HEK293 (cell line): Measurements from ENCODE around the gene LGALS1.

ENCODE experiments used
- BCL11A ChIP-seq: fragments of 450-650 bp; formaldehyde crosslinking; IDR thresholded peaks from 2 replicates; pipeline ENCODE4 v1.5.1; 2016; ENCODE audit warnings: low read depth, missing biosample characterization, missing genetic modification characterization
- FEZF1 ChIP-seq: fragments of 450-650 bp; formaldehyde crosslinking; IDR thresholded peaks from 2 replicates; pipeline ENCODE4 v1.5.1; 2016; ENCODE audit warnings: missing biosample characterization, missing genetic modification characterization
- HOXA7 ChIP-seq: sonication (generic); formaldehyde crosslinking; IDR thresholded peaks from 2 replicates; pipeline ENCODE4 v1.8.1; 2022; ENCODE audit warnings: missing genetic modification reagents, borderline replicate concordance
- SALL2 ChIP-seq: fragments of 450-650 bp; formaldehyde crosslinking; IDR thresholded peaks from 2 replicates; pipeline ENCODE4 v1.5.0; 2017; ENCODE audit warnings: missing biosample characterization, mild to moderate bottlenecking, missing genetic modification characterization, borderline replicate concordance
- SETDB1 ChIP-seq: IDR thresholded peaks from one replicate; pipeline ENCODE4 v1.6.1; 2017; ENCODE audit warnings: mild to moderate bottlenecking, low read length, moderate library complexity, mixed read lengths; ENCODE audit not compliant: insufficient read length
- ZBTB10 ChIP-seq: fragments of 450-650 bp; formaldehyde crosslinking; IDR thresholded peaks from 2 replicates; pipeline ENCODE4 v1.5.1; 2016; ENCODE audit warnings: missing biosample characterization, missing genetic modification characterization
- ZBTB26 ChIP-seq: fragments of 450-650 bp; formaldehyde crosslinking; optimal IDR thresholded peaks from 2 replicates; pipeline ENCODE3; 2016; ENCODE audit warnings: missing biosample characterization, mild to moderate bottlenecking, missing genetic modification characterization
- ZBTB7A ChIP-seq: fragments of 450-650 bp; formaldehyde crosslinking; IDR thresholded peaks from 2 replicates; pipeline ENCODE4 v1.5.1; 2016; ENCODE audit warnings: low read depth, missing biosample characterization, missing genetic modification characterization
- ZFP69B ChIP-seq: fragments of 450-650 bp; formaldehyde crosslinking; IDR thresholded peaks from 2 replicates; pipeline ENCODE4 v1.5.1; 2016; ENCODE audit warnings: missing biosample characterization, missing genetic modification characterization
- ZNF248 ChIP-seq: fragments of 450-650 bp; formaldehyde crosslinking; IDR thresholded peaks from 2 replicates; pipeline ENCODE4 v1.5.1; 2017; ENCODE audit warnings: missing biosample characterization, missing genetic modification characterization
- ZNF302 ChIP-seq: fragments of 450-650 bp; formaldehyde crosslinking; IDR thresholded peaks from 2 replicates; pipeline ENCODE4 v1.5.1; 2016; ENCODE audit warnings: missing biosample characterization, missing genetic modification characterization, low read depth
- ZNF488 ChIP-seq: fragments of 450-650 bp; formaldehyde crosslinking; IDR thresholded peaks from 2 replicates; pipeline ENCODE4 v1.5.1; 2016; ENCODE audit warnings: missing biosample characterization, missing genetic modification characterization
- ZNF501 ChIP-seq: fragments of 450-650 bp; formaldehyde crosslinking; IDR thresholded peaks from 2 replicates; pipeline ENCODE4 v1.5.1; 2016; ENCODE audit warnings: missing biosample characterization, missing genetic modification characterization
- ZNF548 ChIP-seq: fragments of 450-650 bp; formaldehyde crosslinking; IDR thresholded peaks from 2 replicates; pipeline ENCODE4 v1.5.1; 2016; ENCODE audit warnings: missing biosample characterization, missing genetic modification characterization
- ZNF600 ChIP-seq: fragments of 450-650 bp; formaldehyde crosslinking; IDR thresholded peaks from 2 replicates; pipeline ENCODE4 v1.5.1; 2016; ENCODE audit warnings: missing biosample characterization, missing genetic modification characterization
- ZNF610 ChIP-seq: fragments of 450-650 bp; formaldehyde crosslinking; IDR thresholded peaks from 2 replicates; pipeline ENCODE4 v1.5.1; 2016; ENCODE audit warnings: missing biosample characterization, missing genetic modification characterization, borderline replicate concordance
- ZNF677 ChIP-seq: fragments of 450-650 bp; IDR thresholded peaks from 2 replicates; pipeline ENCODE4 v1.5.0; 2018; ENCODE audit warnings: missing biosample characterization, mild to moderate bottlenecking, missing genetic modification characterization, moderate library complexity
- ZNF707 ChIP-seq: fragments of 450-650 bp; formaldehyde crosslinking; IDR thresholded peaks from 2 replicates; pipeline ENCODE4 v1.5.1; 2016; ENCODE audit warnings: missing biosample characterization, missing genetic modification characterization
- ZNF768 ChIP-seq: fragments of 450-650 bp; formaldehyde crosslinking; IDR thresholded peaks from 2 replicates; pipeline ENCODE4 v1.5.1; 2018; ENCODE audit warnings: missing biosample characterization, mild to moderate bottlenecking, missing genetic modification characterization
- ZNF791 ChIP-seq: fragments of 450-650 bp; formaldehyde crosslinking; IDR thresholded peaks from 2 replicates; pipeline ENCODE4 v1.5.1; 2016; ENCODE audit warnings: missing biosample characterization, missing genetic modification characterization
- ZNF792 ChIP-seq: fragments of 450-650 bp; formaldehyde crosslinking; IDR thresholded peaks from 2 replicates; pipeline ENCODE4 v1.5.1; 2016; ENCODE audit warnings: missing biosample characterization, missing genetic modification characterization
- ZNF837 ChIP-seq: fragments of 450-650 bp; formaldehyde crosslinking; IDR thresholded peaks from 2 replicates; pipeline ENCODE4 v1.5.1; 2016; ENCODE audit warnings: missing biosample characterization, missing genetic modification characterization
- ZNF843 ChIP-seq: fragments of 450-650 bp; formaldehyde crosslinking; IDR thresholded peaks from 2 replicates; pipeline ENCODE4 v1.5.1; 2016; ENCODE audit warnings: missing biosample characterization, missing genetic modification characterization
- ZSCAN16 ChIP-seq: fragments of 450-650 bp; formaldehyde crosslinking; IDR thresholded peaks from 2 replicates; pipeline ENCODE4 v1.5.1; 2016; ENCODE audit warnings: missing biosample characterization, missing genetic modification characterization
- TF ChIP-seq, protein P1 (sequence below): fragments of 450-650 bp; formaldehyde crosslinking; IDR thresholded peaks from 2 replicates; pipeline ENCODE4 v1.5.1; 2016; ENCODE audit warnings: missing biosample characterization, missing genetic modification characterization
- TF ChIP-seq, protein P2 (sequence below): fragments of 450-650 bp; formaldehyde crosslinking; IDR thresholded peaks from 2 replicates; pipeline ENCODE4 v1.5.1; 2017; ENCODE audit warnings: missing biosample characterization, missing genetic modification characterization
- TF ChIP-seq, protein P3 (sequence below): fragments of 450-650 bp; formaldehyde crosslinking; IDR thresholded peaks from 2 replicates; pipeline ENCODE4 v1.5.1; 2016; ENCODE audit warnings: missing biosample characterization, missing genetic modification characterization

The LGALS1 gene

DNA sequence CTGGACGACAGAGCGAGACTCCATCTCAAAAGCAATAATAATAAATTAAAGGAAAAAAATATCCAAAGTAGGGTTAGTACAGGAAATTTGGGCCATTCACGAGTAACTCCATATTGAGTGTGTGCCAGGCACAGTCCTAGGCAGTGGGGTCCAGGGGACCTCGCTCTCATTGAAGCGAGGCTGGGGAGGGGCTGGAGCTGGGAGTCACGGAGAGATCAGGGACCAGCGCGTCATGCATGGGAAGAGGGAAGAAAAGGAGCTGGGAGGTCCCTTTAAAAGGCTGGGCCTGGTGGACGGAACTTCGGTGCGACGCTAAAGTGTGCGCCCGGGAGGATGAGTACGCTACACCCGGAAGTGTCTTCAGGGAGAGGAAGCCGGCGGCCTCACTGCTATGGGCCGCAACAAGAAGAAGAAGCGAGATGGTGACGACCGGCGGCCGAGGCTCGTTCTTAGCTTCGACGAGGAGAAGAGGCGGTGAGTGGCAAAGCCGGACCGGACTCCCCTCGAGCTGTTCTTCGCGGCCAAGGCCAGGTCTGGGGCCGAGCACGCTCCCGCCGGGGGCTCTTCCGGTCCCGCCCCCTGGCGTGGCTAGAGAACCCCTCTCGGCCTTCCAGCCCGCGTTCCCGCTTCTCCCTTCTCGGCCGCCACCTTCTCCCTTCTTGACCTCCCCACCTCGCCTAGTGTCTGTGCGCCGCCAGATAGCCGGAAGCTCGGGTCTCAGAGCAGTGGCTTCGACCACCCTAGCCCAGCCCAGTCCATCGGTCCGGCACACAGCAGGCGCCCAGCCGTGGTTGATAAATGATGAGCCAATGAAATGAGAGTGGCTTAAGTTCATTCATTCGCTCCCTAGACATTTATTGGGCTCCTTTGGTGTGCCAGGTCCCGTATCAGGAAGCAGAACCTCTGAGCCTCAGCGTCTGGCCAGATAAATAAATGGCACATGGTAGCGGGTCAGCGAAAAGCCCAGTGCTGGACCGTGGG lies 10.9 kb downstream of the LGALS1 start, which contains the start of gene NOL12 (continued):
- TF ChIP-seq ZSCAN16 (tag by site-specific recombination) (0 out of 2 replicates have a peak, but pooled peaks have one; percentile 65), ZNF600 (tag by site-specific recombination) (no peak), ZNF610 (peak; percentile 75; the same call in 1 of the 2 replicates), ZBTB7A (tag by site-specific recombination) (peak; percentile 86; the same call in 1 of the 2 replicates), ZNF677 (tag by site-specific recombination) (no peak), ZNF837 (no peak), FEZF1 (tag by site-specific recombination) (peak; percentile 48), ZNF302 (tag by site-specific recombination) (no peak), ZNF843 (peak; percentile 69), ZBTB26 (tag by site-specific recombination) (peak; percentile 93), ZBTB10 (tag by site-specific recombination) (peak; percentile 81), BCL11A (tag by site-specific recombination) (no peak), ZFP69B (tag by site-specific recombination) (peak; percentile 95), ZNF768 (tag by site-specific recombination) (no peak; the same call in 1 of the 2 replicates), ZNF707 (tag by site-specific recombination) (no peak), ZNF248 (no peak), ZNF548 (no peak), SETDB1 (no peak), ZNF488 (tag by site-specific recombination) (0 out of 2 replicates have a peak, but pooled peaks have one; percentile 16), SALL2 (tag by site-specific recombination) (peak; percentile 46; the same call in 1 of the 2 replicates), HOXA7 (CRISPR knock-in tag) (no peak), ZNF501 (tag by site-specific recombination) (peak; percentile 98), ZNF792 (tag by site-specific recombination) (peak; percentile 92), ZNF791 (tag by site-specific recombination) (no peak)
- TF ChIP-seq, protein P1, sequence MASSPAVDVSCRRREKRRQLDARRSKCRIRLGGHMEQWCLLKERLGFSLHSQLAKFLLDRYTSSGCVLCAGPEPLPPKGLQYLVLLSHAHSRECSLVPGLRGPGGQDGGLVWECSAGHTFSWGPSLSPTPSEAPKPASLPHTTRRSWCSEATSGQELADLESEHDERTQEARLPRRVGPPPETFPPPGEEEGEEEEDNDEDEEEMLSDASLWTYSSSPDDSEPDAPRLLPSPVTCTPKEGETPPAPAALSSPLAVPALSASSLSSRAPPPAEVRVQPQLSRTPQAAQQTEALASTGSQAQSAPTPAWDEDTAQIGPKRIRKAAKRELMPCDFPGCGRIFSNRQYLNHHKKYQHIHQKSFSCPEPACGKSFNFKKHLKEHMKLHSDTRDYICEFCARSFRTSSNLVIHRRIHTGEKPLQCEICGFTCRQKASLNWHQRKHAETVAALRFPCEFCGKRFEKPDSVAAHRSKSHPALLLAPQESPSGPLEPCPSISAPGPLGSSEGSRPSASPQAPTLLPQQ = peak; percentile 93
- TF ChIP-seq, protein P2, sequence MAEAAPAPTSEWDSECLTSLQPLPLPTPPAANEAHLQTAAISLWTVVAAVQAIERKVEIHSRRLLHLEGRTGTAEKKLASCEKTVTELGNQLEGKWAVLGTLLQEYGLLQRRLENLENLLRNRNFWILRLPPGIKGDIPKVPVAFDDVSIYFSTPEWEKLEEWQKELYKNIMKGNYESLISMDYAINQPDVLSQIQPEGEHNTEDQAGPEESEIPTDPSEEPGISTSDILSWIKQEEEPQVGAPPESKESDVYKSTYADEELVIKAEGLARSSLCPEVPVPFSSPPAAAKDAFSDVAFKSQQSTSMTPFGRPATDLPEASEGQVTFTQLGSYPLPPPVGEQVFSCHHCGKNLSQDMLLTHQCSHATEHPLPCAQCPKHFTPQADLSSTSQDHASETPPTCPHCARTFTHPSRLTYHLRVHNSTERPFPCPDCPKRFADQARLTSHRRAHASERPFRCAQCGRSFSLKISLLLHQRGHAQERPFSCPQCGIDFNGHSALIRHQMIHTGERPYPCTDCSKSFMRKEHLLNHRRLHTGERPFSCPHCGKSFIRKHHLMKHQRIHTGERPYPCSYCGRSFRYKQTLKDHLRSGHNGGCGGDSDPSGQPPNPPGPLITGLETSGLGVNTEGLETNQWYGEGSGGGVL (tag by site-specific recombination) = peak; percentile 62
- TF ChIP-seq, protein P3, sequence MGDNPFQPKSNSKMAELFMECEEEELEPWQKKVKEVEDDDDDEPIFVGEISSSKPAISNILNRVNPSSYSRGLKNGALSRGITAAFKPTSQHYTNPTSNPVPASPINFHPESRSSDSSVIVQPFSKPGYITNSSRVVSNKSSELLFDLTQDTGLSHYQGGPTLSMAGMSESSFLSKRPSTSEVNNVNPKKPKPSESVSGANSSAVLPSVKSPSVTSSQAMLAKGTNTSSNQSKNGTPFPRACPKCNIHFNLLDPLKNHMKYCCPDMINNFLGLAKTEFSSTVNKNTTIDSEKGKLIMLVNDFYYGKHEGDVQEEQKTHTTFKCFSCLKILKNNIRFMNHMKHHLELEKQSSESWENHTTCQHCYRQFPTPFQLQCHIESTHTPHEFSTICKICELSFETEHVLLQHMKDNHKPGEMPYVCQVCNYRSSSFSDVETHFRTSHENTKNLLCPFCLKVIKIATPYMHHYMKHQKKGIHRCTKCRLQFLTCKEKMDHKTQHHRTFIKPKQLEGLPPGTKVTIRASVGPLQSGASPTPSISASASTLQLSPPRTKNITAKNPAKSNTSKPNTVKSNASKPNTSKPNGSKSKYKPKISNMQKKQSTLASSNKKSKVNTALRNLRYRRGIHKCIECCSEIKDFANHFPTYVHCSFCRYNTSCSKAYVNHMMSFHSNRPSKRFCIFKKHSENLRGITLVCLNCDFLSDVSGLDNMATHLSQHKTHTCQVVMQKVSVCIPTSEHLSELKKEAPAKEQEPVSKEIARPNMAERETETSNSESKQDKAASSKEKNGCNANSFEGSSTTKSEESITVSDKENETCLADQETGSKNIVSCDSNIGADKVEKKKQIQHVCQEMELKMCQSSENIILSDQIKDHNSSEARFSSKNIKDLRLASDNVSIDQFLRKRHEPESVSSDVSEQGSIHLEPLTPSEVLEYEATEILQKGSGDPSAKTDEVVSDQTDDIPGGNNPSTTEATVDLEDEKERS (tag by site-specific recombination) = peak; percentile 29; the same call in 1 of the 2 replicates
